HEK293T (cell line): ENCODE results near the gene ROR1.

Experiments
- CTCF ChIA-PET: fragments of 350-600 bp; formaldehyde crosslinking; extraction: SDS; loops from one replicate; lab custom pipeline; 2021; ENCODE audit warnings: antibody characterized with exemption, inconsistent platforms; lab: Yijun Ruan, JAX
- POLR2A ChIA-PET: fragments of 350-600 bp; formaldehyde crosslinking; extraction: SDS; loops from one replicate; lab custom pipeline; 2020; ENCODE audit warnings: antibody characterized with exemption, inconsistent platforms; lab: Yijun Ruan, JAX
- DNase-seq: peaks from one replicate; pipeline ENCODE4 v3.0.0; 2012; ENCODE audit warnings: mixed read lengths; ENCODE audit errors: extremely low spot score
- ARNT ChIP-seq: fragments of 450-650 bp; IDR thresholded peaks from 2 replicates; pipeline ENCODE4 v1.6.1; 2017; ENCODE audit warnings: mild to moderate bottlenecking
- BHLHE40 ChIP-seq: fragments of 450-650 bp; IDR thresholded peaks from 2 replicates; pipeline ENCODE4 v1.6.1; 2016; ENCODE audit warnings: mild to moderate bottlenecking, moderate library complexity, borderline replicate concordance
- CTBP1 ChIP-seq: fragments of 450-650 bp; IDR thresholded peaks from 2 replicates; pipeline ENCODE4 v1.6.1; 2016; ENCODE audit warnings: borderline replicate concordance
- ELF4 ChIP-seq: fragments of 450-650 bp; IDR thresholded peaks from 2 replicates; pipeline ENCODE4 v1.6.1; 2017; ENCODE audit warnings: antibody characterized with exemption
- FOXA1 ChIP-seq: fragments of 450-650 bp; IDR thresholded peaks from 2 replicates; pipeline ENCODE4 v1.6.1; 2016; ENCODE audit warnings: mild to moderate bottlenecking
- FOXK2 ChIP-seq: fragments of 450-650 bp; IDR thresholded peaks from 2 replicates; pipeline ENCODE4 v1.6.1; 2016; ENCODE audit warnings: mild to moderate bottlenecking
- FOXM1 ChIP-seq: fragments of 450-650 bp; IDR thresholded peaks from 2 replicates; pipeline ENCODE4 v1.6.1; 2017; ENCODE audit warnings: mild to moderate bottlenecking, borderline replicate concordance
- HDGF ChIP-seq: fragments of 450-650 bp; IDR thresholded peaks from 2 replicates; pipeline ENCODE4 v1.6.1; 2017; ENCODE audit warnings: antibody characterized with exemption, borderline replicate concordance
- L3MBTL2 ChIP-seq: fragments of 450-650 bp; conservative IDR thresholded peaks from 2 replicates; pipeline ENCODE4 v1.6.1; 2016; ENCODE audit warnings: mild to moderate bottlenecking
- LEF1 ChIP-seq: fragments of 450-650 bp; IDR thresholded peaks from 2 replicates; pipeline ENCODE4 v1.6.1; 2017; ENCODE audit warnings: mild to moderate bottlenecking, borderline replicate concordance
- NFRKB ChIP-seq: fragments of 450-650 bp; IDR thresholded peaks from 2 replicates; pipeline ENCODE4 v1.6.1; 2016; ENCODE audit warnings: mild to moderate bottlenecking, moderate library complexity
- SP1 ChIP-seq: fragments of 450-650 bp; IDR thresholded peaks from 2 replicates; pipeline ENCODE4 v1.6.1; 2017
- SUZ12 ChIP-seq: fragments of 450-650 bp; IDR thresholded peaks from 2 replicates; pipeline ENCODE4 v1.6.1; 2016; ENCODE audit warnings: mild to moderate bottlenecking
- TARDBP ChIP-seq: fragments of 450-650 bp; IDR thresholded peaks from 2 replicates; pipeline ENCODE4 v1.6.1; 2016
- ZNF384 ChIP-seq: fragments of 450-650 bp; IDR thresholded peaks from 2 replicates; pipeline ENCODE4 v1.6.1; 2016
- TF ChIP-seq, protein P1 (sequence below): fragments of 450-650 bp; IDR thresholded peaks from 2 replicates; pipeline ENCODE4 v1.6.1; 2016

ROR1 gene

DNA sequence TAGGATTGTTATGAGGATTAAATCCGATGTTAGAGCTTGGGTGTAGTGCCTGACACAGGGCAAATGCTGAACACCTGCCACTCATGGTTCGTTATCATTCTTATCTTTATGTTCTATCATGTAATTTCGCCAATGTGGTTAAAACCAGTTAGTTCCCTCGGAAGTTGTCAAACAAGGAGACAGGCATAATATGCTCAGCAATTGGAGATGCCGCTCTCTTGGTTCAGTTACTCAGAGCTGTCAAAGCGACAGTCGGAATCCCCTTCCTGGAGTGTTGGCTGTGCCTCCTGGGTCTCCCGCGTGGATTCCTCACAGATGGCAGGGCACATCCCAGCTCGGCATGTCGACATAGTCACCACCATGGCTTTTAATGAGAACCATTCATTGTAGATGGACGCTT, 192.2 kb downstream of the ROR1 start:
- POLR2A ChIA-PET = interaction anchor here (1.1 kb wide), 1 partner anchor 9 kb away, joined by 3 read pairs; no protein-coding TSS in a partner anchor

DNA sequence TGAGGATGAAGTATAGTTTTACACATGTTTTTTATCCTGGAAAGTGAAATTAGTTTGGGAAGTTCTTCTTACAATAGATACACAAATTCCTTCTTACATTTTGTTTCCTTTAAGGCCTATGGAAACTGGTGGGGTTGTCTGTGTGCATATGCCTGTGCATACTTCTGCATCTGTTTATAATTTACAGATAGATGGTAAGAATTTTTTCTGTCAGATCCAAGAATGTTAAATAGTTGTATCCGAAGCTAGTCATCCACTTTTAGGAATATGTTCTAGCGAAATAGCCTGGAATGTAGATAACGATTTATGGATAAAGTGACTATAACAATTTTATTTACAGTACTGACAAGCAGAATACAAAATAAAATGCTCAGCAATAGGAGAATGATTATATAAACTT, 194.1 kb downstream of the ROR1 start:
- TF ChIP-seq ZNF384 (no peak), FOXK2 (no peak), CTBP1 (no peak)
- ChIA-PET POLR2A (no interaction called here), CTCF (no interaction called here)
- DNase-seq = no peak

More for the DNA sequence above, 192.2 kb downstream of the ROR1 start:
- TF ChIP-seq FOXK2 (no peak), SUZ12 (no peak), HDGF (no peak), SP1 (no peak), ELF4 (no peak)
- TF ChIP-seq, protein P1, sequence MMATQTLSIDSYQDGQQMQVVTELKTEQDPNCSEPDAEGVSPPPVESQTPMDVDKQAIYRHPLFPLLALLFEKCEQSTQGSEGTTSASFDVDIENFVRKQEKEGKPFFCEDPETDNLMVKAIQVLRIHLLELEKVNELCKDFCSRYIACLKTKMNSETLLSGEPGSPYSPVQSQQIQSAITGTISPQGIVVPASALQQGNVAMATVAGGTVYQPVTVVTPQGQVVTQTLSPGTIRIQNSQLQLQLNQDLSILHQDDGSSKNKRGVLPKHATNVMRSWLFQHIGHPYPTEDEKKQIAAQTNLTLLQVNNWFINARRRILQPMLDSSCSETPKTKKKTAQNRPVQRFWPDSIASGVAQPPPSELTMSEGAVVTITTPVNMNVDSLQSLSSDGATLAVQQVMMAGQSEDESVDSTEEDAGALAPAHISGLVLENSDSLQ = no peak
- DNase-seq = no peak
- CTCF ChIA-PET = interaction anchor here (0.9 kb wide), 1 partner anchor 18 kb away, joined by 3 read pairs; no protein-coding TSS in a partner anchor

DNA sequence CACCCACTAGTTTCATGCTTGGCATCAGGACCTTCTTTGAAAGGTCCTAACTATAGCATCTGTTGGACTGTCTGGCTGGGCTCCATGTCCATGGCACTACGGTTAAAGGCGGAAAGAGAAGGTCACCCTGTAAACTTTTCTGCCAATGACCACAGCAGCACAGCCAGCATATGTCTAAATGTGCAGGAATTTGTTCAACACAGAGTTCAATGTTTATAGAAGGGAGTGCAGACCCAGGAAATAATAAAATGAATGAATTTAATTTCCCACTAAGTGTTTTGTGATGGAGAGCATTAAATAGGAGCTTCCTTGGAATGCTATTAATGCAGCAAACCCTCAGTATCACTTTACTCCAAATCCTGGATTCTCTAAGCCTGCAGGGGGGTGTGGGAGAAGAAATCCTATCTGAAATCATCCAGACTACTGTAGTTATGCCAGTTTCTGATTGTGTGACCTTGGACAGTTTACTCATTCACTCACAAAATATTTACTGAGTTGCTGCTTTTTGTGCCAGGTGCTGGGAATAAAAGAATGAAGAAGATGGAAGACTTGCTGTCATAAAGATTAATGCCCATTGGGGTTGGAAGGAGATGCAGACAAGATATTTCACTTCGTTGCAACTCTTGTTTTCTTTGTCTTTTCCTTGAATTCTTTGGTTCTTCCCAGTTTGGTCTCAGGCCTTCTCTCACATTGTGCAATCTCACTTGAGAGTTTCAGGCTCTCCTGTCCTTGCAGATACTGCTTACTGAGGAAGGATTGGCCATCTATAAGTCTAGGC, 195.0 kb downstream of the ROR1 start:
- ChIA-PET POLR2A (no interaction called here), CTCF (no interaction called here)
- TF ChIP-seq FOXM1 (no peak), ARNT (no peak), HDGF (no peak), FOXA1 (no peak), FOXK2 (no peak), LEF1 (no peak), NFRKB (no peak)
- TF ChIP-seq, protein P1 = no peak
- DNase-seq = no peak

DNA sequence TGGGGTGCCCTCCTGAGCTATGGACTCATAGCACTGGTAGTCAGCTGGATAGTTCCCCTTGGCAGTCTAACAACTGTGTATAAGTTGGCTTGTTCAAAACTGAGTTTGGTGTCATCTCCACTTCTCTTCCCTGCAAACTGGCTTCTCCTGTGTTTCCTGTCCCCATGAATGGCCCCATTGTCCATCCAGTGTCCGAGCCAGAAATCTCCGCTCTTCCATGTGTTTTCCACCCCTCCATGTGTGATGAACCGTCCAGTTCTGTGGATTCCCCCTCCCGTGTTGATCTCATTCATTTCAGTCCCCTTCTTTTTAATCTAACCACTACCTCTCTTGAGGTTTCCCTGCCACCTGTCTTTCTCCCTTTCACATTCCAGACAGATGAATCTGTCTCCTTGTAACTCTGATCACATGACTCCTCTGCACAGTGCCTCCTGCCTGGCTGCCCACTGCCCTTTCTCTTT, 195.7 kb downstream of the ROR1 start:
- CTCF ChIA-PET = no interaction called here
- no peak for DNase-seq
- TF ChIP-seq, protein P1 = no peak
- TF ChIP-seq NFRKB (no peak), LEF1 (no peak), SP1 (no peak), CTBP1 (no peak), HDGF (no peak), ARNT (no peak), FOXK2 (no peak), ZNF384 (no peak), SUZ12 (no peak)
- POLR2A ChIA-PET = no interaction called here

DNA sequence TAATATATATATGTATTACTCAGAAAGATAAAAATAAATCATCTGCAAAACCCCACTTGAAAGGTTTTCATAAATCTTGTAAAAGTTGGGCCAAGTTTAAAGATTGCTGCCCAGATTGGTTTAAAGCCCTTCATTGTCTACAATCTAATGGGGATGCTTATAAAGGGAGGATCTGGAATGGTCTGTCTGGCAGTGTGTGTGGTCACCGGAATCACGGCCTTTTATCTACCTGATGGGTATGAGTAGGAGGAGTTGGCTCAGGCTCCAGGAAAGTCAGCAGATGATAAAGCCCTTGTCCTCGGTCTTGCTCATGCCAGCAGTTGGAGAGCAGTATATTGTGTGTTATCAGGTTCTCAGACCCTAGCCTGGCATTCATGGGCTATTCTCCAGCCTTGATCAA, 197.7 kb downstream of the ROR1 start:
- TF ChIP-seq LEF1 (no peak), BHLHE40 (no peak), FOXA1 (no peak), FOXM1 (no peak), L3MBTL2 (no peak), SUZ12 (no peak), CTBP1 (no peak), NFRKB (no peak), TARDBP (no peak), ZNF384 (no peak), ARNT (no peak), ELF4 (no peak), FOXK2 (no peak), HDGF (no peak), SP1 (no peak)
- DNase-seq = no peak
- ChIA-PET POLR2A (no interaction called here), CTCF (no interaction called here)

DNA sequence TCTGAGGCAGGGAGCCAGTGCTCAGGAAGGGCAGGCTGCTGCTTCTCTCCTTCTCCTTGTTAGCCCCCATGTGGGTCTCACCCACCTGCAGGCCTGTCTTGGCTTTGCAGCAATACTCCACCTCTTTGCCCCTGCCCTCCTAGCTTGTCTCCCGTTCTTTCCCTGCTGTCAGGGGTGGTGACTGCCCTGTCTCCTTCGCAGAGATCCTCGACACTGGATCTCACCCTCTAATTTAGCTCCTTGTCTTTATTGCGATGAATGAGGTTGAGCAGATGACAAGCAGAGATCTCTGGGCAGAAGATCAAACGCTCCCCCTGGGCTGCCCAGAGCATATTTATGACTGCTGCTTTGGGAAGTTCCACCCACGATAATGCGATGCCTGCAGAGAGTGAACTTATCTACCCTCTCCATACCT, 199.2 kb downstream of the ROR1 start:
- ChIA-PET POLR2A (no interaction called here), CTCF (interaction anchor here (1.2 kb wide), 1 partner anchor 10 kb away, joined by 3 read pairs; no protein-coding TSS in a partner anchor)
- DNase-seq = no peak
- TF ChIP-seq TARDBP = no peak
- no peak for TF ChIP-seq ELF4
- TF ChIP-seq L3MBTL2 = no peak
- TF ChIP-seq NFRKB = no peak
- no peak for TF ChIP-seq SUZ12
- no peak for TF ChIP-seq ZNF384
- no peak for TF ChIP-seq FOXA1
- TF ChIP-seq LEF1 = no peak
- TF ChIP-seq HDGF = no peak
- TF ChIP-seq, protein P1 = no peak
- TF ChIP-seq CTBP1 = no peak
- TF ChIP-seq FOXM1 = no peak
- TF ChIP-seq BHLHE40 = no peak
- no peak for TF ChIP-seq FOXK2
- no peak for TF ChIP-seq SP1
- no peak for TF ChIP-seq ARNT
